GM18517 (cell line): ENCODE measurements around the gene GAS6.

Experiments used
- ATAC-seq: cut with Tn5 transposase; IDR thresholded peaks from one replicate; pipeline ENCODE4 v1.9.1; 2021; ENCODE audit warnings: mild to moderate bottlenecking, moderate library complexity; ENCODE audit not compliant: unreplicated experiment

GAS6 gene

DNA sequence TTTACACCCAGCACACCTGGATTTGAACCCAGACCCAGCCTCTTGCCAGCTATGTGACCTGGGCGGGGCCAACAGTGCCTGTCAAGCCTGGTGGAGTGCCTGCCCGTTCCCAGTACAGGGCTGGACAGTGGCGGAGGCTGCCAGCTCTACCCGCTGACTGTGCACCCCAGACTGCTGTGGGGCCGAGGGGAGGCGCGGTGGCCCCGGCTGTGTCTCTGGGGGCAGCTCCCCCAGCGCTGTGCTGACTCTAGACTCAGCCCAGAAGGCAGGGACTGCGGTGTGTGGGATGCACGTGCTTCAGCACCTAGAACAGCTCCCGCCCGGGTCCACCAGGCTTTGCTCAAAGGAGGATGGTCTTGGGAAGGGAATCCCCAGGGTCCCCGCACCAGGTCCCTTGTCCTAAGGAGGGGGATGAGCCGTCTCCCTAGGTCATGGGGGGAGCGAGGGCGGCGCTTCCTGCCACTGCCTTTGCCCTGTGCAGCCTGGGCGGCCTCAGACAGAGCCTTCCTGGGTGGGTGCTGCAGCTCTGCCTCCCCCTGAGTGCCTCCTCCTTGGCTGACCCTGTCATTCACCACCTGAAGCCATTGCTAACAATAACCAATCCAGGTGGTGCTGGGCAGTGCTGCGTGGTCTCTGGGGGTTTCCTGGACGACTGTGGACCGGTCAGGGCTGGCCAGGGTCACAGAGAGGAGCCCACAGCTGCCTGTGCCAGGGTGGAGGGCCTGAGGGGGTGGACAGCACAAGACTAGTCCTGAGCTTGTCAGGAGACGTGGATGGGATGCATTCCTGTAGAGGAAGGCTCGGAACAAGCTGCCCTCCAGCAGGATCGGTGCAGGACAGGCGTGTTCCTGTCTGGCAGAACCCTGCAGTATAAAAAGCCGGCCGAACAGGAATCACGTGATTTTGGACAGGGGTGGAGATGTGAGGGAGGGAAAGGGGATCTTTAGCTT, 86.3 kb downstream of the GAS6 start:
- ATAC-seq, result no peak

DNA sequence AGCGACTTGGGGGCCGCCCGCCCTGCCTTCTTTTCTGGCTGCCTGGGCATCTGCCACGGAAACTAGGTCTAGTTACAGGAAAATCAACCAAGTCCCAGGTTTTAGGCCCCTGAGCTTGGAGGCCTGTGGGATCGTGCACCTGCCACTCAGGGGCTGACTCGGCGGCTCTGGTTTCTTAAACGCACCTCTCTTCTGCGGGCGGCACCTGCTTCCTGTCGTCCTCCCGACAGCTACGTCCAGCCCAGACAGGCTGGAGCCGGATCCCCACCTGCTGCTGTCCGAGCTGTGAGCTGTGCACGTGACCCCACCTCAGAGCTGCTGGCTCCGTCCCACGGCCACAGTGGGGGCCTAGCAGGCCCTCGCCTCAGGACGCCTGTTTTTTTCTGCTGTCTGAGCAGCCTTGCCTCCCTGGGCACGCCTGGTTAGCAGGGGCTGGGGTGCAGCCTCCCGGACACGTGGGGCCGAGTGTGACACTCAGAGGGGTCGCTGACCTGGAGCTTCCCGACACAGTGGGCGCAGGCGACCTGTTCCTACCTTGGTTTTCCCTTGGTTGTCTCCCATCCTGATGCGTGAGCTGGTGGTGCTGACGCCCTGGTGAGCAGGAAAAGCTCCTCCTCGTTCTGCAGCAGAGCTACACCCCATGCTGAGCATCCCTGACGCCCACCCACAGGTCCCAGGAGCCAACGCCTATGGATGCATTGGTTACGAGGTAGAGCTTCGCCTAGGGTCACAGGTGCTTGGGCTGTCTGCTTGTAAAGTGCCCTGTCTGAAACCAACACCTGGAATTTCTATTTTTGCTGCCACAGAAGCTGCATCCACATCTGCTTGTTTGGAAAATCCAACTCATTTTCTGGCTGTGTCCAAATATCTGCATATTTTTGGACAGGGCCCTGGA, 87.4 kb downstream of the GAS6 start:
- ATAC-seq, result no peak

DNA sequence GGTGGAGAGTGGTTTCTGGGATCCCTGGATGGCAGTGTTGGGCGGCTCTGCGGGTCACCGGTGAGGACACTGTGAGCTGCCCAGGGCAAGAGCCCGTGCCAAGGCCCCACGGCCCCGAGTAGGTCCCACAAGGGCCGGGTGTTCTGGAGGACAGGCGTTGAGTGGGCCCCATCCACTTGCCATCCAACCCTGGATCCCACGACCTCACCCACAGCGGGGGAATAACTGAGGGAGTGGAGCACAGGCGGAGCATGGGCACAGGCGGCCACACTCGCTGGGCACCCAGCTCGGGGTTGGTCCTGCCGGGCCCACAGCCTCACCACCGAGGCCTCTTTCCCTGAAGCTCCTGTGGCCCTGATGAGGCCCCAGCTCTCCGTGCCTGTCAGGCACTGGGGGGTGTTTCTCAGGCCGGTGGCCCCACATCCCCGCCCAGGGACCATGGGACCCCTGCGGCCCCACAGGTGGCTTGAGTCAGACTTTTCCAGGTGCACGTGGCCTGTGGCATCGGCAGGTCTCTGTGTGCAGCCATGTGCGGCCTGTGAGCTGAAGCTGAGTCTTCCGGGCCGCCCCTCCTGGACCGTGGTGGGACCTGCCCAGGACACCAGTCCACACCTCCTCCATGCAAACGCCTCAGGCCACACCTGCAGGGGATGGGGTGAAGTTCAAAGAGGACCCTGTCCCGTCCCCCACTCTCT, 88.3 kb downstream of the GAS6 start:
- no peak for ATAC-seq

DNA sequence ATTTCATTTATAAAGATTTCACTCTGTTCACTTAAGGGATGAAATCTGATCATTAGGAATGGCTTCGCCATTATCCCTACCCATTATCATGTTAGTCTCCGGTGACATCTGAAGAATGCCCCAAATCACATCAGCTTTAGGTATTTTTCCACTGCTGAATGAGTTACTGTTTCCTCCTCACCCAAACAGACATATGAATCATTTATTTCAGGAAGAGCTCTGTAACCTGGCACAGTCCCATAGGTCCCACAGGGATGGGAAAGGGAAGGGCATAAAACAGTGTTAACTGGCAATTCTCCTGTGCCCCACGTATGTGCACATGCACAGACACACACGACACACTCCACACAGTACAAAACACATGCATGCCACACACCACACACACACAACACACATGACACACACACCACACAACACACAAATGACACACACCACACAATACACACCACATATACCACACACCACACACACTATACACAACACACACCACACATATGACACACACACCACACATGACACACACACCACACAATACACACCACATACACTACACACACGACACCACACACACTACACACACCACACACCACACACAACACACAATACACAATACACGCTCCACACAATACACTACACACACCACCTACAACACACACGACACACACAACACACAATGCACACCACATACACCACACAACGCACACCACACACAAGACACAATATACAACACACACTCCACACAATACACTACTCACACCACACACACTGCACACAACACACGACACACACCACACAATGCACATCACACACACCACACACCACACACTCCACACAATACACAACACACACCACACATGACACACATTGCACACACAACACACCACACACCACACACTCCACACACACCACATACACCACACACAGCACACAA, 89.4 kb downstream of the GAS6 start:
- no peak for ATAC-seq

DNA sequence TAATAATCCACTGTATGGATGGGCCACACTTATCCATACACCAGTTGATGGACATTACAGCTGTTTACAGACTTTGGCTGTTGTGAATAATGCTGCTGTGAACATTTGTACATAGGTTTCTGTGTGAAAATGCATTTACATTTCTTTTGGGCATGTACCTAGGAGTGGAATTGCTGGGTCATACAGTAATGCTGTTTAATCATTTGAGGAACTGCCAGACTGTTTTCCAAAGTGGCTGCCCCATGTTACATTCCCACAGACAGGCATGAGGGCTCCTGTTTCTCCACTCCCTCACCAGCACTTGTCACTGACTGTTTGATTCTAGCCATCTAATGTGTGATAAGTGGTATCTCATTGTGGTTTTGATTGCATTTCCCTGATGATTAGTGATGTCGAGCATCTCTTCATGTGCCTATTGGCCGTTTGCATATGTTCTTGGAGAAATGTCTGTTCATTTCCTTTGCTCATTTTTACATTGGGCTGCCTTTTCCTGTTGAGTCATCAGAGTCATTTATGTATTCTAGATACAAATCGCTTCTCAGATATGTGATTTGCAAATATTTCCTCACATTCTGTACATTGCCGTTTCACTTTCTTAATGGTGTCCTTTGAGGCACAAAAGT, 92.1 kb downstream of the GAS6 start:
- ATAC-seq, result no peak

DNA sequence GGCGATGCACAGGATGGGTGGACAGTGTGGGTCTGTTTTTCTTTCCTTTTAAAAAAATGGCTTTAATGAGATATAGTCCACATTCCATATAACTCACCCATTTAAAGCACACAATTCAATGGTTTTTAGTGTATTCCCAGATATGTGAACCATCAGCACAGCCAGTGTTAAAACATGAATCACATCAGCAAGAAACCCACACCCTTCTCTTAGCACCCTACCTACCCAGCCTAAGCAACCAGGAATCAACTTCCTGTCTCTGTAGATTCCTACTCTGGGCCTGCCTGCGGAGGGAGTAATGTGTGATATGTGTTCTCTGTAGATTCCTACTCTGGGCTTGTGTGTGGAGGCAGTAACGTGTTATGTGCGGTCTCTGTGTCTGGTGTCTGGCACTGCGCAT, 92.9 kb downstream of the GAS6 start:
- ATAC-seq, result no peak
